Measurements from ENCODE around the gene ILKAP. TPM values are rescaled to one million over a fixed set of nuclear protein-coding genes. Genes with fewer than 3 reads are reported as not detected.

Gene ILKAP
- total RNA-seq = 55.1 TPM

GRCh38 chr2:238203094-238203972 is at the start of gene ILKAP:
TSS of gene ILKAP (minus strand) at chr2:238203695. CDS start at chr2:238203553, 142 bp downstream.

GRCh38 chr2:238239863-238240756 is 36.6 kb upstream of the ILKAP start, which contains the start of gene HES6:
TSS of gene HES6 (minus strand) at chr2:238240038. CDS start at chr2:238239905, 133 bp downstream.

GRCh38 chr2:238158509-238159070 is 44.9 kb downstream of the ILKAP start, which contains the start of gene ERFE:
TSS of gene ERFE (plus strand) at chr2:238158970. CDS start at chr2:238159008, 38 bp downstream.

GRCh38 chr2:238138331-238139195 is 64.9 kb downstream of the ILKAP start, which contains the start of gene KLHL30:
TSS of gene KLHL30 (plus strand) at chr2:238138668. CDS start at chr2:238140755, 2,087 bp downstream.

Other genes with a start within 250 kb of the ILKAP start
- 50.3 TPM for gene UBE2F, start 236.7 kb downstream of the ILKAP start, total RNA-seq
- 11.1 TPM for gene SCLY, start 142.7 kb downstream of the ILKAP start, total RNA-seq
- 0.23 TPM for gene ESPNL, start 103.4 kb downstream of the ILKAP start, total RNA-seq
- not detected for gene KLHL30, start 65.0 kb downstream of the ILKAP start, total RNA-seq
- 1.2 TPM for gene ERFE, start 44.7 kb downstream of the ILKAP start, total RNA-seq
- 40.6 TPM for gene HES6, start 36.3 kb upstream of the ILKAP start, total RNA-seq
- gene PER2, start 84.9 kb upstream of the ILKAP start, total RNA-seq = 5.1 TPM
- gene TRAF3IP1, start 116.8 kb upstream of the ILKAP start, total RNA-seq = 18.5 TPM
- gene ASB1, start 223.2 kb upstream of the ILKAP start, total RNA-seq = 22.6 TPM